HG03108 (cell line): ENCODE measurements around the gene ZNF578.
"Not testable (repeated sequence)": the region's sequence is repeated elsewhere in the genome, so short reads cannot be mapped to it uniquely, and the experiment has no call there.

Source experiments
- ATAC-seq: cut with Tn5 transposase; IDR thresholded peaks from one replicate; pipeline ENCODE4 v1.9.1; 2021; ENCODE audit warnings: moderate library complexity; ENCODE audit not compliant: unreplicated experiment

The ZNF578 gene

GRCh38 chr19:52557231-52557995 is 104.1 kb downstream of the ZNF578 start:
- ATAC-seq, result no peak

DNA sequence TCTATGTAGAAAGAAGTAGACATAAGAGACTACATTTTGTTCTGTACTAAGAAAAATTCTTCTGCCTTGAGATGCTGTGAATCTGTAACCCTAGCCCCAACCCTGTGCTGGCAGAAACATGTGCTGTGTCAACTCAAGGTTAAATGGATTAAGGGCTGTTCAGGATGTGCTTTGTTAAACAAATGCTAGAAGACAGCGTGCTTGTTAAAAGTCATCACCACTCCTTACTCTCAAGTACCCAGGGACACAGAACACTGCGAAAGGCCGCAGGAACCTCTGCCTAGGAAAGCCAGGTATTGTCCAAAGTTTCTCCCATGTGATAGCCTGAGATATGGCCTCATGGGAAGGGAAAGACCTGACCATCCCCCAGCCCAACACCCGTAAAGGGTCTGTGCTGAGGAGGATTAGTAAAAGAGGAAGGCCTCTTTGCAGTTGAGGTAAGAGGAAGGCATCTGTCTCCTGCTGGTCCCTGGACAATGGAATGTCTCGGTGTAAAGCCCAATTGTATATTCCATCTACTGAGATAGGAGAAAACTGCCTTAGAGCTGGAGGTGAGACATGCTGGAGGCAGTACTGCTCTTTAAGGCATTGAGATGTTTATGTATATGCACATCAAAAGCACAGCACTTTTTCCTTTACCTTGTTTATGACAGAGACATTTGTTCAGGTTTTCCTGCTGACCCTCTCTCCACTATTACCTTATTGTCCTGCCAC is 105.5 kb downstream of the ZNF578 start:
- not testable (repeated sequence) for ATAC-seq

DNA sequence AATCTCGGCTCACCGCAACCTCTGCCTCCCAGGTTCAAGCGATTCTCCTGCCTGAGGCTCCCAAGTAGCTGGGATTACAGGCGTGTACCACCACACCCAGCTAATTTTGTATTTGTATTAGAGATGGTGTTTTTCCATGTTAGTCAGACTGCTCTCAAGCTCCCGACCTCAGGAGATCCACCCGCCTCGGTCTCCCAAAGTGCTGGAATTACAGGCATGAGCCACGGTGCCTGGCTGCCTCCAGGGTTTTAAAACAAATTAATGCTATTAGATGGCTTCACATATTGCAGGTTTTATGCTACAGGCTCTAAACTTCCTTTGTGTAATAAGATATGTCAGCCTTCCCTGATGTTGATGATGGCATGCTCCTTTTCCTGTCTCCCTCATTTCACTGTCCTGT is 108.3 kb downstream of the ZNF578 start:
- ATAC-seq, result not testable (repeated sequence)
